HEK293T (cell line): ENCODE measurements around the gene BRINP1.

Experiments
- CTCF ChIA-PET: fragments of 350-600 bp; formaldehyde crosslinking; extraction: SDS; loops from one replicate; lab custom pipeline; 2021; ENCODE audit warnings: antibody characterized with exemption, inconsistent platforms; lab: Yijun Ruan, JAX
- POLR2A ChIA-PET: fragments of 350-600 bp; formaldehyde crosslinking; extraction: SDS; loops from one replicate; lab custom pipeline; 2020; ENCODE audit warnings: antibody characterized with exemption, inconsistent platforms; lab: Yijun Ruan, JAX
- DNase-seq: peaks from one replicate; pipeline ENCODE4 v3.0.0; 2012; ENCODE audit warnings: mixed read lengths; ENCODE audit errors: extremely low spot score
- ARNT ChIP-seq: fragments of 450-650 bp; IDR thresholded peaks from 2 replicates; pipeline ENCODE4 v1.6.1; 2017; ENCODE audit warnings: mild to moderate bottlenecking
- BHLHE40 ChIP-seq: fragments of 450-650 bp; IDR thresholded peaks from 2 replicates; pipeline ENCODE4 v1.6.1; 2016; ENCODE audit warnings: mild to moderate bottlenecking, moderate library complexity, borderline replicate concordance
- CTBP1 ChIP-seq: fragments of 450-650 bp; IDR thresholded peaks from 2 replicates; pipeline ENCODE4 v1.6.1; 2016; ENCODE audit warnings: borderline replicate concordance
- ELF4 ChIP-seq: fragments of 450-650 bp; IDR thresholded peaks from 2 replicates; pipeline ENCODE4 v1.6.1; 2017; ENCODE audit warnings: antibody characterized with exemption
- FOXA1 ChIP-seq: fragments of 450-650 bp; IDR thresholded peaks from 2 replicates; pipeline ENCODE4 v1.6.1; 2016; ENCODE audit warnings: mild to moderate bottlenecking
- FOXK2 ChIP-seq: fragments of 450-650 bp; IDR thresholded peaks from 2 replicates; pipeline ENCODE4 v1.6.1; 2016; ENCODE audit warnings: mild to moderate bottlenecking
- FOXM1 ChIP-seq: fragments of 450-650 bp; IDR thresholded peaks from 2 replicates; pipeline ENCODE4 v1.6.1; 2017; ENCODE audit warnings: mild to moderate bottlenecking, borderline replicate concordance
- HDGF ChIP-seq: fragments of 450-650 bp; IDR thresholded peaks from 2 replicates; pipeline ENCODE4 v1.6.1; 2017; ENCODE audit warnings: antibody characterized with exemption, borderline replicate concordance
- L3MBTL2 ChIP-seq: fragments of 450-650 bp; conservative IDR thresholded peaks from 2 replicates; pipeline ENCODE4 v1.6.1; 2016; ENCODE audit warnings: mild to moderate bottlenecking
- LEF1 ChIP-seq: fragments of 450-650 bp; IDR thresholded peaks from 2 replicates; pipeline ENCODE4 v1.6.1; 2017; ENCODE audit warnings: mild to moderate bottlenecking, borderline replicate concordance
- NFRKB ChIP-seq: fragments of 450-650 bp; IDR thresholded peaks from 2 replicates; pipeline ENCODE4 v1.6.1; 2016; ENCODE audit warnings: mild to moderate bottlenecking, moderate library complexity
- SP1 ChIP-seq: fragments of 450-650 bp; IDR thresholded peaks from 2 replicates; pipeline ENCODE4 v1.6.1; 2017
- SUZ12 ChIP-seq: fragments of 450-650 bp; IDR thresholded peaks from 2 replicates; pipeline ENCODE4 v1.6.1; 2016; ENCODE audit warnings: mild to moderate bottlenecking
- TARDBP ChIP-seq: fragments of 450-650 bp; IDR thresholded peaks from 2 replicates; pipeline ENCODE4 v1.6.1; 2016
- ZNF384 ChIP-seq: fragments of 450-650 bp; IDR thresholded peaks from 2 replicates; pipeline ENCODE4 v1.6.1; 2016
- TF ChIP-seq, protein P1 (sequence below): fragments of 450-650 bp; IDR thresholded peaks from 2 replicates; pipeline ENCODE4 v1.6.1; 2016

Gene BRINP1, protein sequence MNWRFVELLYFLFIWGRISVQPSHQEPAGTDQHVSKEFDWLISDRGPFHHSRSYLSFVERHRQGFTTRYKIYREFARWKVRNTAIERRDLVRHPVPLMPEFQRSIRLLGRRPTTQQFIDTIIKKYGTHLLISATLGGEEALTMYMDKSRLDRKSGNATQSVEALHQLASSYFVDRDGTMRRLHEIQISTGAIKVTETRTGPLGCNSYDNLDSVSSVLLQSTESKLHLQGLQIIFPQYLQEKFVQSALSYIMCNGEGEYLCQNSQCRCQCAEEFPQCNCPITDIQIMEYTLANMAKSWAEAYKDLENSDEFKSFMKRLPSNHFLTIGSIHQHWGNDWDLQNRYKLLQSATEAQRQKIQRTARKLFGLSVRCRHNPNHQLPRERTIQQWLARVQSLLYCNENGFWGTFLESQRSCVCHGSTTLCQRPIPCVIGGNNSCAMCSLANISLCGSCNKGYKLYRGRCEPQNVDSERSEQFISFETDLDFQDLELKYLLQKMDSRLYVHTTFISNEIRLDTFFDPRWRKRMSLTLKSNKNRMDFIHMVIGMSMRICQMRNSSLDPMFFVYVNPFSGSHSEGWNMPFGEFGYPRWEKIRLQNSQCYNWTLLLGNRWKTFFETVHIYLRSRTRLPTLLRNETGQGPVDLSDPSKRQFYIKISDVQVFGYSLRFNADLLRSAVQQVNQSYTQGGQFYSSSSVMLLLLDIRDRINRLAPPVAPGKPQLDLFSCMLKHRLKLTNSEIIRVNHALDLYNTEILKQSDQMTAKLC

DNA sequence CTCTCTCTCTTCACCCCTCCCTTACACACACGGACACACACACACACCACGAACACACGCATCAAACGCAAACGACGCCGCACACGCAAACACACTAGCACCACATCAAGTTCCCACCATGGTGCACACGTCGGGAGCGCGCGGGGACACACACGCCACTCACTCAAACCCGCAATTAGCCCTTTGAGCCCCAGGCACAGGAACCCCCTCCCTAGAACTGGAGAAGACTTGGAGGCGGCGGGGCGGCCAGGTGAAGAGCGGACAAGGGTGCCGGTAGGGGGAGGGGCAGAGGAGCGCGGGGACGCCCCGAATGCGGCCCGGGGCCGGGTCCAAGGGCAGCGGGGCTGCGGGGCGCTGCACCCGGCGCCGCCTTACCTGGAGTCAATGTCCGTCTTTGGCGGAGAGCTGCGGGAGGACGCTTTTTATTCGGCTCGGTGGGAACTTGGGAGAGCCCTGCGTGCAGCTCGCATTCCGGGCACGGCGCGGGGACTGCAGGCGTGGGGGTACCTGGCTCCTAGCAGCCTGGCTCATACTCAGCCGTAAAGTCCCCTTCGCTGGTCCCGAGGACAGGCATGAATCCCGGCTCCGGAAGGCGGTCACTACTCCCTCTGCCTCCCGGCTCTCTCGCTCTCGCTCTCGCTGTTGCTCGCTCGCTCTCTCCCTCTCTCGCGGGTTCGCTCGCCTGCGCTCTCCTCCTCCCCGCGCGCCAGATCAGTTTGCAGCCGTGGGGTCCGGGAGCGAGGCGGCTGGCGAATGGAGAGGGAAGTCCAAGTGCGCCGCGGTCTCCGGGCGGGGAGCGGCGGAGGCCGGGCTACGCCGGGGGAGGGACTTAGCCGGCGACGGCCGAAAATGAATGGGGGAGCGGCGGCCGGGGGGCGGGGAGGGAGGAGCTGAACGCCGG, at the start of gene BRINP1:
TSS of gene BRINP1 (minus strand) at position 755 of the 901 bp plus-strand sequence. CDS start 56,080 bp downstream, outside the sequence.
- POLR2A ChIA-PET, result no interaction called here
- CTCF ChIA-PET, result no interaction called here
- TF ChIP-seq, protein P1, sequence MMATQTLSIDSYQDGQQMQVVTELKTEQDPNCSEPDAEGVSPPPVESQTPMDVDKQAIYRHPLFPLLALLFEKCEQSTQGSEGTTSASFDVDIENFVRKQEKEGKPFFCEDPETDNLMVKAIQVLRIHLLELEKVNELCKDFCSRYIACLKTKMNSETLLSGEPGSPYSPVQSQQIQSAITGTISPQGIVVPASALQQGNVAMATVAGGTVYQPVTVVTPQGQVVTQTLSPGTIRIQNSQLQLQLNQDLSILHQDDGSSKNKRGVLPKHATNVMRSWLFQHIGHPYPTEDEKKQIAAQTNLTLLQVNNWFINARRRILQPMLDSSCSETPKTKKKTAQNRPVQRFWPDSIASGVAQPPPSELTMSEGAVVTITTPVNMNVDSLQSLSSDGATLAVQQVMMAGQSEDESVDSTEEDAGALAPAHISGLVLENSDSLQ, result no peak
- TF ChIP-seq HDGF, result no peak
- TF ChIP-seq NFRKB, result no peak
- TF ChIP-seq SUZ12, result no peak
- TF ChIP-seq CTBP1, result no peak
- TF ChIP-seq ZNF384, result no peak
- no peak for TF ChIP-seq LEF1
- TF ChIP-seq L3MBTL2, result no peak
- TF ChIP-seq BHLHE40, result no peak
- no peak for TF ChIP-seq FOXK2
- TF ChIP-seq ELF4, result no peak
- TF ChIP-seq SP1, result no peak
- TF ChIP-seq TARDBP, result no peak
- TF ChIP-seq ARNT, result no peak
- TF ChIP-seq FOXA1, result no peak
- no peak for TF ChIP-seq FOXM1
- DNase-seq, result no peak

DNA sequence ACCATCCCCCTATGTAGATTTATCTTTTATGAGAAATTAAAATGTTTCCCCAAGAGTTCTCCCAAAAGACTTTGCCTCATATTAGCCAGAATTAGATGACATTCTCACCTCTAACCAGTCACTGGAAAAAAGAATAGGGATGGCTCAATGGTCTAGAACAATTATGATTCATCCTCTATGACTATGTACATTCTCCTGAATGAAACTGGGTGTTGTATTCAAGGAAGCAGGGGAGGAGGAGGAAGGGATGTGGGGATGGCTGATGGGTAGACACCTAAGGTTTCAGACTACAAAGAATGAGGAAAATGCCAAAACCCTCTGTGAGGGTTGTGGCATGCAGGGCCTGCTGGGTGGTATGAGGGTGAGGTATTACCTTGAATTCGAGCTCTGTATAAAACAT, 49.5 kb upstream of the BRINP1 start:
- DNase-seq, result no peak
- POLR2A ChIA-PET, result no interaction called here
- no peak for TF ChIP-seq ARNT
- TF ChIP-seq, protein P1, result no peak
- no peak for TF ChIP-seq BHLHE40
- TF ChIP-seq SP1, result no peak
- TF ChIP-seq HDGF, result no peak
- TF ChIP-seq L3MBTL2, result no peak
- no peak for TF ChIP-seq ZNF384
- TF ChIP-seq LEF1, result no peak
- no peak for TF ChIP-seq FOXK2
- no peak for TF ChIP-seq TARDBP
- TF ChIP-seq FOXA1, result no peak
- TF ChIP-seq CTBP1, result no peak
- TF ChIP-seq SUZ12, result no peak
- CTCF ChIA-PET, result interaction anchor here (0.6 kb wide), 1 partner anchor 23 kb away, joined by 3 read pairs; no protein-coding TSS in a partner anchor

DNA sequence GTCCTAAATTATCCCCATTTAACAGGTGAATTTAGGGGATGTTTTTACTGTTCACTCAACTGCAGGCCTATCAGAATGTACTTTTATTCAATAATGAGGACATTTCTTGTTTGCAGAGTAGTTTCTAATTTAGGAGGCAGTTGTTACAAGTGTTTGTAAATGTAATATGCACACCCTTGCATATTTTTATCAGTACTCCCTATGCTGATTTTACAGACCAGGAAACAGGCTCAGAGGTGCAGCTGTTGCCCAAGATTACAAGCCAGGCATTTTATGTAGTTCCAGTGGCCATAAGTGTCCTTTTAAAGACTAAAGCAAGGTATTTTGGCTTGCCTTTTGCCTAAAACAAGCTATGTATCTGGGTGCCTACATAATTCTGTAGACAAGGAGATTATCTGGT, 47.6 kb upstream of the BRINP1 start:
- no peak for TF ChIP-seq SP1
- no peak for TF ChIP-seq HDGF
- no peak for TF ChIP-seq LEF1
- TF ChIP-seq ELF4, result no peak
- no peak for TF ChIP-seq FOXM1
- TF ChIP-seq FOXK2, result no peak
- no peak for TF ChIP-seq TARDBP
- no peak for TF ChIP-seq CTBP1
- no peak for TF ChIP-seq NFRKB
- TF ChIP-seq BHLHE40, result no peak
- no peak for TF ChIP-seq SUZ12
- TF ChIP-seq, protein P1, result no peak
- ChIA-PET POLR2A (no interaction called here), CTCF (no interaction called here)
- no peak for DNase-seq

DNA sequence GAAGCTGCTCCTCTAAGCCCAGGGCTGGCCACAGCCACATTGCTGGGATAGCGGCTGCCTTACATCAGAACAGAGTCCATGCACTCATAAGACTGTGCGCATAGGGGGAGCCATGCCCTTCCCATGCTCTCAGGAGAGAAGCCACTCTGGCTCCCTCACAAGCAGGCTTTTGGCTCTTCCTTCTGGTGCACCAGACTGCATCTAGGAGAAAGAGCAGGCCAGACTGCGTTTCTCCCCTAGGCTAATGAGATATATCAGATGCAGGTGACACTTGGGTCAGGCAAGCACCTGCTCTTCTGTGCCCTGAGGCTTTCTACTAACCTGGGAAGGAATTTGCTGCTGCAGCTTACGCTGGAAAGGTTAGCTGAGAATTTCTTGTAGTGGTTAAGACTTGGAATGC, 43.2 kb upstream of the BRINP1 start:
- no peak for DNase-seq

More for the DNA sequence above, 43.2 kb upstream of the BRINP1 start:
- POLR2A ChIA-PET, result no interaction called here
- CTCF ChIA-PET, result no interaction called here
- TF ChIP-seq FOXK2, result no peak
- no peak for TF ChIP-seq ELF4
- TF ChIP-seq LEF1, result no peak
- no peak for TF ChIP-seq HDGF
- TF ChIP-seq FOXM1, result no peak
- TF ChIP-seq, protein P1, result no peak
